NCI-H2107 treated with DMSO at 0.1 percent for 48 hours (cell line): ENCODE data around the gene ZFHX3.

Experiments used
- DNase-seq: peaks from one replicate; lab custom pipeline; 2025; ENCODE audit not compliant: unreplicated experiment; lab: John Stamatoyannopoulos, UW

Gene ZFHX3

DNA sequence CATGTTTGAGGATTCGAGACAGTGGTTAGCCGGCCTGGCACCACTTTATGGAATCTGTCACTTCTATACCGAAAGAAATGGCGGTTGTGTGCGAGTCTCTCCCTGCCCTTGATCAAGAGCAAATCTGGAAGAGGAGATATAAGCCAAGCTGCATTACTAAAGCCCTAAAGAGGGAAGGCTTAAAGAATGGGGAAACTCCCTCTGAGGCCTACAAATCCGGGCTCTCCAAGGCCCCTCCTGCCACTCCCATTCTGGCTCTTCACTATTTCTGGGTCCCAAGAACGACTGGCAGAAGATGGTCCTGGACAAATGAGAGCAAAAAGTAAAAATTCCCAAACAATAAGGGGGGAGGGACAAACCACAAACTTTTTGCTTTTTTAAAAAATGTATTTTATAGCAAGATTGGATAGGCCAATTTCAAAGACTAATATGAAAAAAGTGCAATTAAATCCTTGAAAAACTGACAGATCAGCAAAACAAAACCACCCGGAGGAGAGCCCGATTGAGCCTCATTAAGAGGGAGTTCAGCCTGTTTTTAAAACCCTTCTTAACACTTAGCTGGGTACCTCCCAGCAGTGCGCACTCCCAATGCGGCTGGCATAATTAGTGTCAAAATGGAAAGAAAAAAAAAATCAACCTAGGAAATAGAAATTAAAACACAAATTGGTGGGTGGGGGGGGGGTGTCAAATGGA lies 193.5 kb downstream of the ZFHX3 start:
- DNase-seq, result no peak

DNA sequence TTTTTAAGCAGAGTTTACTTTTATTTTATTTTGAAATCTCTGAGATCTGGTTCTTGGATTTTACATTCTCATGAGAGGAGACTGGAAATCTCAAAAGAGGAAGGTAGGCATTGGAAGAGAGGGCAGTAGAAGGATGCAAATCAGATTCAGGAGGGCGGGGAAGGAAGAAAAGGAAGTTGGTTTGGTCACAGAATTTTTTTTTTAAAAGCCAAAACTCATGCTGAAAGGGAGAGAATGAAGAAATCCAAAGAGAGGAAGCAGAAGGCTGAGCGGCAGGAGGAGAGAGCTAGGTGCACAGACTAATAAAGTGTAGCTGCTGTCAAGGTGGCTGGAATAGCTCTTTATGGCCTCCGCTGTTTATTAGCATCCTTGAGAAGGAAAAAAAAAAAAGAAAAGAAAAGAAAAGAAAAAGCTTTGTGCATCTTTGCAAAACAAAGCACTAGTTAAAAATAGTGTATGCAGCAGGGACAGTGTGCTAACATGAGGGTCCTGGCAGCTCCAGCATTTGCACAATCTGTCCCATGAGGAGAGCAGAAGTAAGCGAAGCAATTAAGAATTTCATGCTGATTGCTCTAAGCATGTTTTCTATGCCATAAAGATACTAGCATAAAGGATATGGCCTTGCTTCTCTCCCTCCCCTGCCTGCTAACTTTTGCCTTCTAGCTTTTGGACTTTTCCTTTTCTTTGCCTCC lies 194.2 kb downstream of the ZFHX3 start:
- no peak for DNase-seq

DNA sequence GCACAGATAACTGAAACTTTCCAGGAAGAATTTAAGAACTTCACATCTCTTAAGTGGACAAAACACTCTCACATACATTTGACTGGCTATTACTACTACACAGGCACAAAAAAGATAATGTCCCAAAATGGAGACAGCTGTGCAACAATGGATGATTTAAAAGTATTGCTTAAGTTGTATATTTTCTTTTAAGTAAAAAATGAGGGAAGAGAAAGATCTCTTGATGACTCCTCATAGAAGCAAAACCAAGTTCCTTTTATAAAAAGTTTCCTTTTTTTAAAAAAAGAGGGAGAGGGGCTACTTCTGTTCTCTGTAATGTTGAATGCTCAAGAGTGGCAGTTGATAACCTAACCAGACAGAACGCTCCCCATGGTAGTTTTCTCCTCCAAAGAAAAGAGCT lies 195.5 kb downstream of the ZFHX3 start:
- DNase-seq, result no peak

DNA sequence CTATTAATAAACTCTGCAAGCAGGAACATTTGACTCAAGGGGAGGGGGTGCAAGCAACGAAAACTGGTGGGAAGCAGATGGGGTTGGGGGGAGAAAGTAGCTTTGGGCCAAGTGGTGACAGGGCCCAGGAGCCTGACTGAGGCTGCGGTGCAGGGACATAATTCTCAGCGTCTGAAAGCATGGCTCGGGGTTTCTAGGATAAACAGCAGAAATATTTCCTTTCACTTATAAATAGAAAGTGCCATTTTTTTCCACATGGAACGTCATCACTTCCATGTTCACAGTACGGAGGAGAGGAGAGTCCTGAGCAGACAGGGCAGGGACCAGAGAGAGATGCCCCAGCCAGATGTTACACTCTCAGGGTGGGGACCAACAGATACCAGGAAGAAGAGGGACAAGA lies 197.1 kb downstream of the ZFHX3 start:
- DNase-seq, result no peak

- DNase-seq, result no peak
Measured at GRCh38 chr16:72850021-72850420, 197.9 kb downstream of the ZFHX3 start.

DNA sequence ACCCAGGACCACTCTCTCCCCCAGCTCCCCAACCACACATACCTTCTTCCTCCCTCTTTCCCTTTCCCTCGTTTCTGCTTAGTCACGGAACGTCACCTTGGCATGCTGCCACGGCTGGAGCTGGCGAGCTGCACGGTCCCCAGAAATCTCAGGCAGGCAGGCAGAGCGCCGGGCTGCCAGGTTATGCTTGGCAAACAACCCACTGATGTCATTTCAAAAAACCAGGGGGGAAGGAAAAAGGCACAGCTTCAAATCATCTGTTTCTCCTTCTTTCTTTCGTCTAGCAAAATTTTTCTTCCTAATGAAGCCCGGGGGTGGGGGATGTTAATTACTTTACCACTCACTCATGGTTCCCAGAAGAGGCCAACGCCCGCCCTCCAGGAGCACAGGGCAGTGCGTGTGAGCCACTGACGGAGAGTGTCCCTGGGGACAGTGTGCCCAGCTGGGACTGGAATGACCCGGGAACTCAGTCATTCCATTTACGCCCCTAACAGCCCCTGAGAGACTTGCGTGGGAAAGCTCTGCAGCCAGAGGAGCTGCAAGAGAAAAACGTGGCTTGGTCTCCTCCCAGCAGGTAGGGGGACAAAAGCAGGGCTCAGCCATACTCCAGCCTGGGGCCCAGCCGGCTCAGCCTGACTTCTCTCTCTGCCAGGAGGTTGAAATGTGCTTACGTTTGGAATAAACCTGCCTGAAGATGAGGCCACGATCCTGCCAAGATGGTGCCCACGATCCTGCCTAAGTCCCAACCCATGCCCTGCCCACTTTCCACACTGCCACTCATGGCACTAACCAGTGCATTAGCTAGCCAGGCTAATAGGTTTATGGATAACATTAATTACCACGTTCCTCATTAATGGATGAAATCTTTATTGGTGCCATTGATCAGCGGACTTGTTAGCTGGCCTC lies 198.9 kb downstream of the ZFHX3 start:
- peak; percentile 77 for DNase-seq

- DNase-seq, result no peak
Measured at GRCh38 chr16:72848028-72848400, 199.9 kb downstream of the ZFHX3 start.

GRCh38 chr16:72847187-72848027 lies 200.5 kb downstream of the ZFHX3 start:
- no peak for DNase-seq

- no peak for DNase-seq
Measured at GRCh38 chr16:72846594-72846993, 201.3 kb downstream of the ZFHX3 start.

- no peak for DNase-seq
Measured at GRCh38 chr16:72845322-72846020, 202.5 kb downstream of the ZFHX3 start.

DNA sequence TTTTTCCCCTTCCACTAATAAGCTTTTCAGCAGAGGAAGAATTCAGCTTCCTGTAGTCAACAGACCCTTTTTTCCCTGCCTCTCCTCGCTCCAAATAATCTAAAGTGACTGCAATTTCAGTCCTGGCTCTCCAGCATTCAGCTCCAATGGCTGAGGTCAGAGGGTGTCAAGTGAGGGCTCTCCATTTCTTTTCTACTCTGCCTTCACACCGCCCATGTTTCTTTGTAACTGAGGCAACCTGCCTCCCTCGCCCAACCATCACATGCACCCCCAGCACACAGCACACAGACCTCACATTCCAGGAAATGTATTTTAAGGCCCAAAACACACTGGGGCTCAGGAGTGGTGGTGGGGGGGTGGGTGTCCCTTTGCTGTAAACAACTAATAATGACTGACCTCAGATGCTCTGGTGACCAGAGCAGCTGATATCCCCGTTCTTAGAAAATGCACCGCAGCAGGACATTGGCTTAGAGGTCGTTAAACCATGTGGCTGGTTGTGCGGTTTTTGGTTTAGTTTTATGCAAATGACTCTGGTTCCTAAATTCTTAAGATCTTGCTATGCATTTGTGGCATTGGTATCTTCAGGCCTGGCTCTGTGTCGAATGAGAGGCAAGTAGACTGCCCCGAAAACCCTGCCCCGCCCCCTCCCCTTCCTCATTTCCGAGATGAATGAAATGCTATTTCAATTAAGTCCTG lies 203.6 kb downstream of the ZFHX3 start:
- no peak for DNase-seq

- no peak for DNase-seq
Measured at GRCh38 chr16:72841506-72841905, 206.4 kb downstream of the ZFHX3 start.

DNA sequence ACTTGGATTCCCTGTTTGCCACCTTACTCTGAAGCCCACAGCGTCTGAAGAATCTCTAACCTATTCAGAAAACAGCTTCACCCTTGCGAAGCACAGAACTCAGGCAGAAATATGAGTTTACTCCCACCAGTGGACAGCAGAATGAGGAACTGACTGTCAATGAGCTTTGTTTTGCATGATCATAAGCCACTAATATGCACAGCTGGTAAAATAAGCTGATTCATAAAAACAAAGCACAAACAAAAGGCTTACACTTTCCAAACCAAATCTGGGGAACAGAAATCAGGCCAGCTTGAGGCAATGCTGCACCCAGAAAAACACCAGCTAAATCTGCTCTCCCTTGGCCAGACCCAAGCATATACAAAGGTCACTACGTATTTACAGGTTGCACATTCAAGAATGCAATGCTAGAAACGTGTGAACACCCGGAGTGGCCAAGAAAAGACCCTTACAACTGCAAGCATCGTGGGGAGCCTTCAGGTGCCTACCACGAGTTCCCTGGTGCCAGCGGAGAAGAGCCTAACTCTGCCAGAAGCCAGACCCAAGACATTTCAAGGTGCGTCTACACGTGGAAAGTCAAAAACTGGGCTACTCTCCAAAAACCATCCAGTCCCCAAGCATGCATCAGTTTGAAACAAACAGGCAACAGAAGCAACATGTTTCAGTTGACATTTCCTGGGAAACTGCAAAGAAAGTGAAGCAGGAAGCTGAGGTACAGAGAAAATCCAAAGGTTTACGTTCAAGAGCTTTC lies 207.1 kb downstream of the ZFHX3 start:
- DNase-seq, result no peak

DNA sequence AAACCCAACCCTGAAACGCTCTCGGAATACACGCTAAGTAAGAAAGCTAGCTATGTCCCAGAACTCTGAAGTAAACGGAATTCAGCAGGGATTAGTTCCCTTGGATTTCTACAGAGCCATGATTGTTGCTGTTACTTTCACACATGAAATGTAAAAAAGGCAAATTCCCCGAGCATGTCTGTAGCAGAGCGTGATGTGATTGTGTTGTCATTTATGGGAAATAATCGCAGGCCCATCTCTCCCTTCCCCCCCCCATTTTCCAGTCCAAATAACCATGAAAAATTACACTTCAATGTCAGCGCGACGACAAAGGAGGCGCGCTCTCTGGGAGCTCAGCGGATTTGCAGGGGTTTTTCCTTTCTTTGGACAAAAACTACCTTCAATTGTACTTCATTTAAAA lies 209.0 kb downstream of the ZFHX3 start:
- no peak for DNase-seq

GRCh38 chr16:72838586-72838910 lies 209.4 kb downstream of the ZFHX3 start:
- no peak for DNase-seq

DNA sequence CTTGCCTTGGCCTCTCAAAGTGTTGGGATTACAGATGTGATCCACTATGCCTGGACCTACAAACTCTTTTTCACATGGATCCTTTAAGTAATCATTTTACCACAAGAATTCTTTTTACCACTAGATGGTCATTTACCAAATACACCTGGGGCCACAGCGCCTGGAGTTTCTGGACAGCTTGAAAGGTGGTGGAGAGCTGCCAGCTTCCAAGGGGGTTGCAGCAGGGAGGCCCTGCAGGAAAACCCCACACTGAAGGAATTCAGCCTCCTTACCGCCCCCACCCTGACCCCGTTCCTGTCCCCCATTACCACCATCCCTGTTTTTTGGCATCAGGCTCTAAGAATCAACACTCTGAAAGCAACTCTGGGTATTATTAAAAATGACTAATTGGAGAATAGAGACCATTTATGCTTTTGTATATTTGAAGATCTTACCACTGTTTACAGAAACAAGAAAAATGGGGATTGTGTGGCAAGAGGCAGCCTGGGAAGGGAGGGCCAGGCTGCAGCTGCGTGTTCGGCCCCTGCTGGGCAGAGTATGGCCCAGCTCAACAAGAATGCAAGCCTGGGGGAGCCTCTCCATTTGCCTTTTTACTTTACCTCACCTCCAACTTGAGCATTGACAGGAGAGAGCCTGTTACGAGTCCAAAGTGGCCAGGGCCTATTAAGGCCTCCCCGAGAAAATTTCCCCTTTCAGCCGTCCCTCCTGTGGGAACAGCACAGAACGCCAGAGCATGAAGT lies 209.9 kb downstream of the ZFHX3 start:
- DNase-seq, result no peak

DNA sequence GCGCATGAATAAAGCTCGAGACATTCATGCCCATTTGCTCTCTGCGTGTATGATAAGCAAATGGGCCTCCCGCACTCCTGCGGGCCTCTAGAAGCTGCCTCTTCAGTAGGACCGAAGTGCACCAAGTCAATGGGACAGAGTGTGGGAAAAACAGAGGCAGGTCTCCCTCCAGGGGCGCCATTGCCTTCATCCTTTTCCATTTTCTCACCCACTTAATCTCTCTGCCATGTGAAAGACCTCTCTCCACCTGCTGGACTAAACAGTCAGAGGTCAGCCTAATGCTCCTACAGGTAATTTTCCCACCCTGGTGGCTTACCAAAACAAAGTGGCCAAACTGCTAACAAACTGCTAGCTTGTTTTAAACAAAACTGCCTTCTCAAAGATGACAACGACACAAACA lies 210.9 kb downstream of the ZFHX3 start:
- no peak for DNase-seq

- no peak for DNase-seq
Measured at GRCh38 chr16:72836181-72836580, 211.7 kb downstream of the ZFHX3 start.

DNA sequence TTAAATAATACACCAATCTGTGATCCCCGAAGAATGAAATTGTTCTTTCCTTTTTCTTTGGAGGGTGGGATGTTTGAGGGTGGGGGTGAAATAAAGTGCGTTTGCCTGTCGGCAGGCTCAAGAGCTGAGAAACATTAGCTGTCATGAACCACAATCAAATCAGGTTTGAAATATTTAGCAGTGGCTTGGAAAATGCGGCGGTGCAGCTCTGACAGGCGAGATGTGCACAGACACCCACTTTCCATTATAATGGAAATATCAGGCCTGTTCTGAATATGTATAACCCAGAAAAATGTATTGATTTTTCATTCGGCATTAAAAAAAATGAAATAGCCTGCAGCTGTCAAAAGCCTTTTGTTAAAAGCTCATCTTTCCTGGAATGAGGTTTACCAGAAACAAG lies 212.8 kb downstream of the ZFHX3 start:
- peak; percentile 13 for DNase-seq
